ENCODE data around the gene ADGRG3.
"Not testable (repeated sequence)": the region's sequence is repeated elsewhere in the genome, so short reads cannot be mapped to it uniquely, and the experiment has no call there.

ADGRG3 gene

GRCh38 chr16:57663917-57664661, 4.0 kb upstream of the ADGRG3 start:
- no peak for DNase-seq

DNA sequence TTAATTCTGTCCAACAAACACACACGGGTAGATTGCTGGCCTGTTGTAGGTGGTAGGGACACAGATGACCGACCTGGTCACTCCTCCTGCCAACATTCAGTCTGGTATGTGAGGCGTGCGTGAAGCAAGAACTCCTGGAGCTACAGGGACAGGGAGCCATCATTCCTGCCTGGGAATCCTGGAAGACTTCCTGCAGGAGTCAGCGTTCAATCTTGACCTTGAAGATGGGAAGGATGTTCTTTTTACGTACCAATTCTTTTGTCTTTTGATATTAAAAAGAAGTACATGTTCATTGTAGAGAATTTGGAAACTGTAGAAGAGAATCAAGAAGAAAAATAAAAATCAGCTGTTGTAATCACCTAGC, 3.5 kb upstream of the ADGRG3 start:
- no peak for DNase-seq

DNA sequence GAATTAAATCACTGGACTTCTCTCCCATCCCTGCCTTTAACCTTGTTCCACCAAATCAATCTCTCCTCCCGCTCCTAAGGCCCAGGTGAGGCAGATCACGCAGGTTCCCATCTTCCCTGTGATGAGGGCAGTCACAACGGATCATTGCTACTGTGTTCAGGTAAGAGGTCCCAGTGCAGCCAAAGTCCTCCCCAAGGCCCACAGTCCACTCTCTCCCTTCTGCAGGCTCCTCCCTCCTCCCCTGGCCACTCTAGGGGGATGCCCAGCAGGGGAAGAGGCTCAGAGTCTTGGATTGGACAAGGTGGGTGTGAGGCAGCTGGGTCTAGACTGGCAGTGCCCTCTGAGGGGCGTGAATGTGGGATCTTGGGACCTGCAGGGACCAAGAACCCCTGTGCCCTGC, 2.6 kb upstream of the ADGRG3 start:
- DNase-seq, result no peak

DNA sequence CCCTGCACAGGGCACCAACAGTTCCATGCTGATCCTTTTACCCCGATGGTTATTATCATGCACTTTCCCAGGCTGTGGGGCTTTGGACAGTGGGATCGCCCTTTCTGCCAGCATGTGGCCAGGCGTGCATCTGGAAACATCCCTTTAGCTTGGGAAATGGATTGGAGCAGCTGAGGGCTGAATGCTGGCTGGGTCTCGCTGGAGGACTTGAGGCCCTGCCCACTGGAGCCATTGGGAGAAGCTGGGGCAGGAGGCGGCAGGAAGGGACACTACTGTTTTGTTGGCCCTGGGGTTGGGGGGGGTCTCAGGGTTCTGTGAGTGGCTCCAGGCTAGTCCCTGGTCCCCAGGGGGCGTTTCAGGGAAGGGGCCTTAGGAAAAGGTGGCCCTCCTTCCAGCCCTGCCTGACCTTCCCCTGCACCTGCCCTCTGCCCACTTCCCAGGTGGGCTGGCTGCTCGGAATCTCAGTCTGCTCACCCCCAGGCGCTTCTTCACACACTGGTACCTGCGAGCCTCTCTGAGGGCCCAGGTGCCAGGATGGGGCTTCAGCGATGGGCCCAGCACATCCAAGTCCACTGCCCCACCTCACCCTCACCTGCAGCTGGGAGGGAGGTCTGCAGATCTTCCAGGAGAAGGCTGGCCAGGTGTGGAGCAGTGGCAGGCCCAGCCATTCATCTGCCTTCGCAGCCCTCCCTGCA, 1.6 kb upstream of the ADGRG3 start:
- DNase-seq, result no peak

DNA sequence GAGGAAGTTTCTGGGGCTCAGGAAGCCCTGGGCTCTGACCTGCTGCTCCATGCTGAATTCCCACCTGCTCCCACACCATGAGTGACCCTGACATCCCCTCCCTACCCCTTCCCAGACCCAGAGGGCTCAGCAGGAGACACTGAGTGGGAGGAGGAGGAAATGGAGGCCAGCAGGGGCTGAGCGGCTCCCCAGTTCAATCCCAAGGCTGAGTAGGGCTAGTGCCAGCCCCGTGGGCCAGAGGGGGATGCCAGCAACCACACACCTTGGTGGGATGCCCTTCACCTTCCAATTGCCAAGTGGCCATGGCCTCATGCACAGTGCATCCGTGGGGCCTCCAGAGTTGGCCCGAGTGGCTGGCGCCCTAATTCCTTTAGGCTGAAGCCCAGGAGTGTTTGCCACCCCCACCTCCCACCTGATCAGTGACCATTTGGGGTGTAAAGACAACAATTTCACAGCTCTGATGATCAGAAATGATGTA, 1.0 kb upstream of the ADGRG3 start:
- DNase-seq, result no peak

DNA sequence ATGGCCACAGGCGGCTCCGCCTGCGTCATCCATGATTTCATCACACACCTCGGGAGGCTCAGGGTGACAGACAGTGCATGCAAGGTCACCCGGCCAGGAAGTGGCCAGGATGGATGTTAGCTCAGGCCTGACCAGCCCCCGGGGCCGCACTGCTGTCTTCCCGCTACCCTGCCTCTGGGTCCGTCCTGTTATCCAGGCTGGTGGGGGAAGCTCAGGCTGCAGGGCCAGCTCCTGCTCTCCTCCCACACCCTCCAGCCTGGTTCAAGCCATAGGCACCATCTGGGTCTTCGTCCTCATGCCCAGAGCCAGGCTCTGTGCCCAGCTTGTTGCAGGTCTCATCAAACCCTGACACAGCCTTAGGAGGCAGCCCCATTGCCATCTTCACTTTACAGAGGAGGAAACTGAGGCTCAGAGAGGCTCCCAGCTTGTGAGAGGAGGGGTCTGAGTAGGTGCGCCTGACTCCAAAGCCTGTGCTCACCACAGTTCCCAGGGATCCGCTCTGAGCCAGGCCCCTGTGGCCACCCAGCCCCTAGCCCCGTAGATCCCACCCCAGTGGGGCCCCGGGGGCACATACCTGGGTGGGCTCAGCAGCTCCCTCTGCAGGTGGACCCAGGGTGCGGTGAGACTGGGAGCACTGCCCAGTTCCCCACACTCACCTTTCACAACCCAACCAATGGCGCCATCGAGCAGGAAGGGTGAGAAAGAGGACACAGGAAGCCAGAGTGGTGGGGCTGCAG, 412 bp upstream of the ADGRG3 start:
- DNase-seq, result no peak

GRCh38 chr16:57668630-57669475, 747 bp downstream of the ADGRG3 start:
- no peak for DNase-seq

DNA sequence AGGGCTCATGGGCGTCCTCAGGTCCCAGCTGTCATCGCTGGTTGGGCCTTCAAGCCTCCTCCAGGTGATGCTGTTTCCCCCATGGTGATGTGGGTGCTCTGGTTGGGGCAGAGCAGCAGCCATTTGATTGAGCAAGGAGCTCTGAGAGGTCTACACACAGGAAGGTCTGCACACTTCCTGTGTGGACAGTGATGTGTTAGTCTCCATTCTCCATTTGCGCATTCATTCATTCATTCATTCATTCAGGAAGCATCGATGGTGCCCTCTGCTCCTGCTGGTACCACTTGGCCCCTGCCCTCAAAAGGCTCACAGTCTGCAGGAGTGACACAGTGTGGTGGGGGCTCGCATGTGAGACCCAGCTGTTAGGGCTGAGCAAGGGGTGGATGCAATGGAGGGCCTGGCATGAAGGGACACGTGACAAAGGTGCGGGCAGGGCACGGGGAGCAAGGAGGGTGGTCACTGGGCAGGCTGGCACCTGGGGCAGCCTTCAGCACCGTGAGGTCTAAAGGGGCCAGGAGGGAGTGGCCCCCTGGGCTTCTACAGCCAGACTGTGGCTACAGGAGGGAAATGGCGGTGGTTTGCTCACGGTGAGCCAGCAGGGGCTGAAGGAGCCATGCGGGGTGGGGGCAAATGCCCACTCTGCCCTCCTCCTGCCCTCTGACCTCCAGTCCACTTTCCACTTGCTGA, 1.5 kb downstream of the ADGRG3 start:
- DNase-seq, result no peak

- DNase-seq, result no peak
Measured at GRCh38 chr16:57670196-57670595, 2.1 kb downstream of the ADGRG3 start.

GRCh38 chr16:57671451-57671850, 3.3 kb downstream of the ADGRG3 start:
- not testable (repeated sequence) for DNase-seq

- DNase-seq, result no peak
Measured at GRCh38 chr16:57672416-57672815, 4.3 kb downstream of the ADGRG3 start.

- DNase-seq, result no peak
Measured at GRCh38 chr16:57672824-57673223, 4.7 kb downstream of the ADGRG3 start.

DNA sequence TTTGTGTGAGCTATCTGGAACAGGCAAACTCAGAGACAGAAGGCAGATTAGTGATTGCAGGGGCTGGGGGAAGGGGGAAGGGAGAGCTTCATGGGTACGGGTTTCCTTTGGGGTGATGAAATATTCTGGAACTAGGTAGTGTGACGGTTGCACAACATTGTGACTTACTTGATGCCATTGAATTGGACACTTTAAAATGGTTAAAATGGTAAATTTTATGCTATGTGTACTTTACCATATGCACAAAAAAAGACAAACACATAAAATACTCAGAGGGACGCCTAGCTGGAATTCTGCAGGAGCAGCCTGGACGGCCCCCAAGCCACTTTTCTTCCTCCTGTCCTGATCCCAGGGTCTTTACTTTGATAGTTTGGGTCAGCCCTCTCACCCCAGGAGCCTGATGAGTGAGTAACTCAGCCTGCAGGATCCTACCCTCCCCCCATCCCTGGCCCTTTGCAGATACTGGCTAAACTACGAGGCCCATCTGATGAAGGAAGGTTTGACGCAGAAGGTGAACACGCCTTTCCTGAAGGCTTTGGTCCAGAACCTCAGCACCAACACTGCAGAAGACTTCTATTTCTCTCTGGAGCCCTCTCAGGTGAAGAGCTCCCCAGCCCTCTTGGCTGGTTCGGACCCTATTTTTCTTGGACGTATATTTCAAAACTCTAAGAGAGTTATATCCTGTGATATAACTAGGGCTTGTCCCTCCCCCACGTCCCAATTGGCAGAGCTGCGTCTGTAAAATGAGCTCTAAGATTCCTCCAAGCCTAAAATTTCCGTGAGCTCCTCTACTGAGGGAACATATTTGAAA, 7.8 kb downstream of the ADGRG3 start:
- DNase-seq, result no peak

- DNase-seq, result no peak
Measured at GRCh38 chr16:57676553-57677085, 8.5 kb downstream of the ADGRG3 start.

GRCh38 chr16:57677622-57678369, 9.7 kb downstream of the ADGRG3 start:
- no peak for DNase-seq

- no peak for DNase-seq
Measured at GRCh38 chr16:57679016-57679415, 10.9 kb downstream of the ADGRG3 start.

DNA sequence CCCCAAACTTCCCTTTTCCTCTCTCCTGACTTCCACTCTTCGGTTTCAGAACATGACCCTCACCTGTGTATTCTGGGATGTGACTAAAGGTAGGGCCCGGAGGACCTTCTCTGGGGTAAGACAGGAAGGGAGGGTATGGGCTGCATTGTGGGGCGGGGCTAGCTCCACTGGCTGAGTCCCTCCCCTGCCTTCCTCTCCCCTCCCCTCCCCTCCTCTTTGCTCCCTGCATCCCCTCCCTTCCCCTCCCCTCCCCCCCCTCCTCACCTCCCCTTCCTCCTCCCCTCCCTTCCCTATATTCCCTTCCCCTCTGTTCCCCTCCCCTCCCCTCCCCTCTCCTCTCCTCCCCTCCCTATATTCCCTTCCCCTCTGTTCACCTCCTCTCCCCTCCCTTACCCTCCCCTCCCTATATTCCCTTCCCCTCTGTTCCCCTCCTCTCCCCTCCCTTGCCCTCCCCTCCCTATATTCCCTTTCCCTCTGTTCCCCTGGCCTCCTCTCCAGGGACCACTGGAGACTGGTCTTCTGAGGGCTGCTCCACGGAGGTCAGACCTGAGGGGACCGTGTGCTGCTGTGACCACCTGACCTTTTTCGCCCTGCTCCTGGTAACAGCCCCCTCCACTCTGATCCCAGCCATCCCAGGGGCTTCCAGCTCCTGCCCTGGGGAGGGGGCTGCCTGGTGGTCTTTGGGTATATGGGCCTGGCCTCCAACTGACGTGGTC, 11.8 kb downstream of the ADGRG3 start:
- no peak for DNase-seq

DNA sequence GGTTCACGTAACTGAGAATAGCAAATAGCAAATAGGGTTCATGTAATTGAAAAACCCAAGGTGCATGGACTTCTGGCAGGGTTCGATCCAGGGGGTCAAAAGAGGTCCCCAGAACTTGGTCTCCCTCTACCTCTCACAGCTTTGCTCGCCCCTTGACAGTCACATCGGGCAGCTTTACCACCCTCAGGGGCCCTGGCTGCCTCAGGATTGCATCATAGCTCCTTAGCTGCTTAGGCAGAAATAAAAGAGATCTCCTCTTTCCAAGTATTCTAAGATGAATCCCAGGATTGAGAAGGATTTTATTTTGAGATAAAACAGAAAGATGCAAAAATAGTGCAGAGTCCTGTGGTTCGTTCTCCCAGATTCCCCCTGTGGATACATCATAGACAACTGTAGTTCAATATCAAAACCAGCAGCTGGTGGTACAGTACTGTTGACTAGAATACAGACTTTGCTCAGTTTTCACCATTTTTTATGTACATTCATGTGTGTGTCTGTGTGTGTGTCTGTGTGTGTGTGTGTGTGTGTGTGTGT, 12.8 kb downstream of the ADGRG3 start:
- no peak for DNase-seq
